Type B pancreatic cell (in vitro differentiated cells): ENCODE measurements around the gene DQX1. TPM values are rescaled to one million over a fixed set of nuclear protein-coding genes. Genes with fewer than 3 reads are reported as not detected.
A peak's percentile ranks its signal among the peaks of the same experiment; 100 is the strongest.
"Not testable (repeated sequence)": the region's sequence is repeated elsewhere in the genome, so short reads cannot be mapped to it uniquely, and the experiment has no call there.

Experiments
- DNase-seq: peaks from one replicate; pipeline ENCODE4 v3.0.0; 2021; ENCODE audit warnings: mixed read lengths; ENCODE audit not compliant: unreplicated experiment; ENCODE audit errors: extremely low spot score
- H3K27ac Mint-ChIP-seq: 2 replicates; pipeline ENCODE4 v1.8.0; 2021; ENCODE audit warnings: mild to moderate bottlenecking, mixed read lengths
- H3K27me3 Mint-ChIP-seq: 2 replicates; pipeline ENCODE4 v1.8.0; 2021; ENCODE audit warnings: mixed read lengths
- H3K36me3 Mint-ChIP-seq: 2 replicates; pipeline ENCODE4 v1.8.0; 2021; ENCODE audit warnings: mixed read lengths
- H3K4me1 Mint-ChIP-seq: one replicate; pipeline ENCODE4 v1.8.0; 2021; ENCODE audit warnings: mixed read lengths; ENCODE audit not compliant: unreplicated experiment
- H3K4me3 Mint-ChIP-seq: 2 replicates; pipeline ENCODE4 v1.8.0; 2021; ENCODE audit warnings: mild to moderate bottlenecking, mixed read lengths
- H3K9me3 Mint-ChIP-seq: 2 replicates; pipeline ENCODE4 v1.8.0; 2021; ENCODE audit warnings: mixed read lengths
- CTCF ChIP-seq: fragments of 200-600 bp; sonication (generic); conservative IDR thresholded peaks from 2 replicates; pipeline ENCODE4 v1.5.0; 2021; ENCODE audit warnings: antibody characterized with exemption, mild to moderate bottlenecking
- total RNA-seq: library from RNA; stranded (reverse); gene quantifications from 2 replicates; pipeline ENCODE4 v1.2.1, GENCODE V29; 2021; ENCODE audit warnings: low replicate concordance

The DQX1 gene
- total RNA-seq, 1 donor from 2014 or later = 1.4 TPM

GRCh38 chr2:74562126-74562775 lies 36.2 kb upstream of the DQX1 start:
- Mint-ChIP-seq H3K4me3 (no peak overlapping the region), H3K9me3 (no peaks in the 10 kb centered on the region), H3K27me3 (peaks cover 79% of the 10 kb centered on the region), H3K27ac (no peak overlapping the region), H3K4me1 (no peaks in the 10 kb centered on the region), H3K36me3 (no peaks in the 10 kb centered on the region)
- DNase-seq = no peak
- no peak for TF ChIP-seq CTCF

GRCh38 chr2:74561022-74561421 lies 35.0 kb upstream of the DQX1 start:
- not testable (repeated sequence) for H3K4me3 Mint-ChIP-seq, H3K36me3 Mint-ChIP-seq, DNase-seq, H3K27ac Mint-ChIP-seq, H3K9me3 Mint-ChIP-seq, H3K4me1 Mint-ChIP-seq
- peaks cover 81% of the 10 kb centered on the region for H3K27me3 Mint-ChIP-seq

GRCh38 chr2:74560591-74560990 lies 34.6 kb upstream of the DQX1 start:
- DNase-seq = no peak
- TF ChIP-seq CTCF = no peak
- Mint-ChIP-seq H3K4me1 (no peaks in the 10 kb centered on the region), H3K36me3 (no peaks in the 10 kb centered on the region), H3K27me3 (peaks cover 77% of the 10 kb centered on the region), H3K9me3 (no peaks in the 10 kb centered on the region), H3K27ac (no peak overlapping the region), H3K4me3 (no peak overlapping the region)

- no peaks in the 10 kb centered on the region for H3K4me1 Mint-ChIP-seq
- H3K27me3 Mint-ChIP-seq = peaks cover 82% of the 10 kb centered on the region
- H3K36me3 Mint-ChIP-seq = no peaks in the 10 kb centered on the region
- DNase-seq = no peak
- TF ChIP-seq CTCF = no peak
- no peak overlapping the region for H3K27ac Mint-ChIP-seq
- H3K4me3 Mint-ChIP-seq = no peak overlapping the region
- no peaks in the 10 kb centered on the region for H3K9me3 Mint-ChIP-seq
These were observed 33.9 kb upstream of the DQX1 start for GRCh38 chr2:74559912-74560311.

- TF ChIP-seq CTCF = no peak
- Mint-ChIP-seq H3K9me3 (no peaks in the 10 kb centered on the region), H3K4me3 (peak overlapping the region; percentile 21), H3K27me3 (peaks cover 75% of the 10 kb centered on the region), H3K36me3 (no peaks in the 10 kb centered on the region), H3K4me1 (no peaks in the 10 kb centered on the region), H3K27ac (peak overlapping the region; percentile 23)
- no peak for DNase-seq
These were observed 32.5 kb upstream of the DQX1 start for GRCh38 chr2:74558284-74559230.

- DNase-seq = no peak
- Mint-ChIP-seq H3K27me3 (peaks cover 69% of the 10 kb centered on the region), H3K36me3 (no peaks in the 10 kb centered on the region), H3K4me3 (no peak overlapping the region), H3K27ac (no peak overlapping the region), H3K4me1 (peaks cover 8% of the 10 kb centered on the region), H3K9me3 (no peaks in the 10 kb centered on the region)
- no peak for TF ChIP-seq CTCF
These were observed 30.9 kb upstream of the DQX1 start for GRCh38 chr2:74556831-74557370.
